Stimulated activated CD4-positive, alpha-beta T cell treated with anti-CD3 and anti-CD28 coated beads, Interleukin-4, amount 100 ng/mL, for 48 hours (primary cell): ENCODE measurements around the gene TMEM185B.
"Not testable (repeated sequence)": the region's sequence is repeated elsewhere in the genome, so short reads cannot be mapped to it uniquely, and the experiment has no call there.

ENCODE experiments used
- DNase-seq, 2 donors: peaks; one replicate each; pipeline ENCODE4 v3.0.0-alpha.2; 2020; ENCODE audit warnings: low read depth in 2 of 2

The TMEM185B gene

GRCh38 chr2:120206022-120206581, 17.1 kb downstream of the TMEM185B start:
- peak; percentile 38 to 59 for DNase-seq

- no peak for DNase-seq
Measured at GRCh38 chr2:120204945-120205670, 18.1 kb downstream of the TMEM185B start.

GRCh38 chr2:120204417-120204816, 18.8 kb downstream of the TMEM185B start:
- DNase-seq, result no peak

- no peak for DNase-seq
Measured at GRCh38 chr2:120204022-120204405, 19.2 kb downstream of the TMEM185B start.

- no peak for DNase-seq
Measured at GRCh38 chr2:120203251-120204021, 19.8 kb downstream of the TMEM185B start.

- not testable (repeated sequence) for DNase-seq
Measured at GRCh38 chr2:120199817-120200459, 23.3 kb downstream of the TMEM185B start.

DNA sequence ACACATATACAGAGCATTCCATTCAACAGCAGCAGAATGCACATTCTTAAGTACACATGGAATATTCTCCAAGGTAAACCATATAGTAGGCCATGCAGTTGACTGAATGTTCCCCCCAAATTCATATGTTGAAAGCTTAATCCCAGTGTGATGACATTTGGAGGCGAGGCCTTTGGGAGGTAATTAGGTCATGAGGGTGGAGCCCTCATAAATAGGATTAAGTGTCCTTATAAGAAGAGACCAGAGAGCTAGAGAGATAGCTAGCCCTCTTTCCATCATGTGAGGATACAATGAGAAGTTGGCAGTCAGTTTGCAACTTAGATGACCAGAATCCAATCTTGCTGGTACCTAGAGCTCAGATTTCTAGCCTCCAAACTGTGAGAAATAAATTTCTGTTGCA, 27.6 kb downstream of the TMEM185B start:
- no peak for DNase-seq

DNA sequence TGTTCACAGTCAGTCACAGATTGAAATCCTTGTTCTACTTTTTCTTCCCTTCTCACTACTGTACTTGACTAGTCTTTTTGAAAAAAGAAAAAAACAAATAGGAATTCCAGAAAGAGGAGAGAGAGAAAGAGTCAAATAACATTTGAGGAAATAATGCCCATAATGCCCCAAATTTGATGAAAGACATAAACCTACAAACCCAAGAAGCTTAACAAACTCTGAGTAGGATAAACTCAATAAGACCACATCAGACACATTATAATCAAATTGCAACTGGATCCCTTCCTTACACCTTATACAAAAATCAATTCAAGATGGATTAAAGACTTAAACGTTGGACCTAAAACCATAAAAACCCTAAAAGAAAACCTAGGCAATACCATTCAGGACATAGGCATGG, 30.9 kb downstream of the TMEM185B start:
- DNase-seq, result no peak

- DNase-seq, result no peak
Measured at GRCh38 chr2:120189189-120189588, 34.0 kb downstream of the TMEM185B start.

DNA sequence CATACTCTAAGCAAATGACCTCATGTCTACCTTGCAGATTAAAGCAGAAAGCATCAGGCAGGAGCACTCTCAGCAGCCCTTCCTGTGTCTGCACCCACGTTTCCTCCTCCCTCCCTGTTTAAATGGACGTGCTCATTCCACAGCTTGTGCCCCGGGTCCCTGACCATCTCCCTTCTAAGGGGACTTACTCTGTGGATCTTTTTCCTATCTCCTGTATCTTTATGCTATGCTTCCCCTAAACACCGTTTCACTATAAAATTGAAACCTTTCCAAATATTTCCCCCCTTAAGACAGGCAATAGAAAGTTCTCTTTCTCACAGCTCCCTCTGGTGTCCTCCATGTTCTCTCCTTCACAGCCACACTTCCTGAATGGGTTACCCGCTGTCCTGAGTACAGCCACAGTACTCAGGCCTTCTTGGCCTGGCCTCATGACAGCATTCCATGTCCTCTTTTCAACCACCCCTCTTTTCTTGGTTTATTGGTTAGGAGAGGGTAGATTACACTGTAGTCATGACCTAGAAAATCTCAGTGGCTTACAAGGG, 41.1 kb downstream of the TMEM185B start:
- DNase-seq, result no peak

- DNase-seq, result no peak
Measured at GRCh38 chr2:120180066-120180465, 43.1 kb downstream of the TMEM185B start.

- no peak for DNase-seq
Measured at GRCh38 chr2:120179396-120179795, 43.8 kb downstream of the TMEM185B start.

GRCh38 chr2:120177973-120178372, 45.2 kb downstream of the TMEM185B start:
- DNase-seq, result no peak

- DNase-seq, result peak; percentile 63 to 71
Measured at GRCh38 chr2:120177001-120177621, 46.1 kb downstream of the TMEM185B start.

DNA sequence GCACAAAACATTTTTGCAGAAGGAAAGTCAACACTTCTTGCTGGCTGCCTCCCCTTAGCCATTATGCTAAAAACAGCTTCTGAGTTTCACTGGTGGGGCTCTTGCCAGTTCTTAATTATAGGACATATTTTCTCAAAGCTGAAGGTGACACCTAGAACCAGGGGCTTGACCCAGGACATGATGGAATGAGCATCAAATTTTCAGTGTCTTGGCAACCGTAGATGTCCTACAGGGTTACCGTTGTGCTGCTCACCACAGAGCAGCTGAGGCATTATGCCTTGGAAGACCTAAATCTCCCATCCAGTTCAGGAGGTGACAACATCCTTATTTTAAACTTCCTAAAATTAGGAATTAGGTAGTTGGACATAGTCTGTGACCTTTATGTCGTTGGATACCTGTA, 46.7 kb downstream of the TMEM185B start:
- DNase-seq, result no peak

GRCh38 chr2:120174963-120175581, 48.1 kb downstream of the TMEM185B start:
- DNase-seq, result no peak
